KMS-11 (cell line): Measurements from ENCODE around the gene CFAP119.

Source experiments
- H2AFZ ChIP-seq: fragments of 200-600 bp; sonication (generic); 2 replicates; pipeline ENCODE4 v1.6.1; 2016; ENCODE audit warnings: antibody characterized with exemption, mixed run types, low read depth
- H3K27ac ChIP-seq: fragments of 200-600 bp; sonication (generic); 2 replicates; pipeline ENCODE4 v1.6.1; 2016; ENCODE audit warnings: mild to moderate bottlenecking, mixed run types
- H3K27me3 ChIP-seq: fragments of 200-600 bp; sonication (generic); 2 replicates; pipeline ENCODE4 v1.6.1; 2017; ENCODE audit warnings: mild to moderate bottlenecking, low read depth, mixed run types, moderate library complexity; ENCODE audit not compliant: insufficient read depth
- H3K36me3 ChIP-seq: fragments of 200-600 bp; sonication (generic); 2 replicates; pipeline ENCODE4 v1.6.1; 2017; ENCODE audit warnings: mild to moderate bottlenecking, mixed run types; ENCODE audit not compliant: insufficient read depth
- H3K4me1 ChIP-seq: fragments of 200-600 bp; sonication (generic); 2 replicates; pipeline ENCODE4 v1.6.1; 2016; ENCODE audit warnings: mild to moderate bottlenecking, low read depth, mixed run types; ENCODE audit not compliant: poor library complexity, severe bottlenecking
- H3K4me2 ChIP-seq: fragments of 200-600 bp; sonication (generic); 2 replicates; pipeline ENCODE4 v1.7.0; 2016; ENCODE audit warnings: mild to moderate bottlenecking, mixed run types
- H3K4me3 ChIP-seq: fragments of 200-600 bp; sonication (generic); IDR thresholded peaks from 2 replicates; pipeline ENCODE4 v1.6.1; 2017; ENCODE audit warnings: low read depth, low read length, mixed read lengths; ENCODE audit not compliant: insufficient read depth
- H3K79me2 ChIP-seq: fragments of 200-600 bp; sonication (generic); 2 replicates; pipeline ENCODE4 v1.6.1; 2016; ENCODE audit warnings: low read depth, mixed run types; ENCODE audit not compliant: insufficient read depth
- H3K9ac ChIP-seq: fragments of 200-600 bp; sonication (generic); 2 replicates; pipeline ENCODE4 v1.6.1; 2016; ENCODE audit warnings: mild to moderate bottlenecking, mixed run types
- H4K20me1 ChIP-seq: fragments of 200-600 bp; sonication (generic); 2 replicates; pipeline ENCODE4 v1.6.1; 2016; ENCODE audit warnings: mild to moderate bottlenecking, mixed run types; ENCODE audit not compliant: insufficient read depth
- CTCF ChIP-seq: fragments of 200-600 bp; sonication (generic); conservative IDR thresholded peaks from 2 replicates; pipeline ENCODE4 v1.6.1; 2017; ENCODE audit warnings: low read depth, mild to moderate bottlenecking, antibody characterized with exemption, low read length, moderate library complexity, mixed read lengths

Gene CFAP119

DNA sequence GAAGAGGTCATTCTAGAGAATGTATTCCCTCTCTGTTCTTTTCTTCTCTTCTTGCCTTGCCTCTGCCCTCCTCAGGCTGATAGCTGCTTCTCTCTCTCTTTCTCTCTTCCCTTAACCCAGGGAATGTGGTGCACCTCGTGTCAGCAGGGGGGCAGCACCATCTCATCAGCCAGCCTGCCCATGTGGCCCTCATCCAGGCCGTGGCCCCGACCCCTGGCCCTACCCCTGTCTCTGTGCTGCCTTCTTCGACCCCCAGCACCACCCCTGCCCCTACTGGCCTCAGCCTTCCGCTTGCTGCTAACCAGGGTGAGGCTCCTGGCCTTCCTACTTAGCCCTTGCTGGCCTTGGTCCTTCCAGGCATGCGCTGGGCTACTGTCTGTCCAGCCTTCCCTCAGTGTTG lies 39.4 kb downstream of the CFAP119 start:
- Histone ChIP-seq H3K79me2 (peaks cover 20% of the 10 kb centered on the region; the same call in 1 of the 2 replicates), H3K4me2 (no peak overlapping the region)

DNA sequence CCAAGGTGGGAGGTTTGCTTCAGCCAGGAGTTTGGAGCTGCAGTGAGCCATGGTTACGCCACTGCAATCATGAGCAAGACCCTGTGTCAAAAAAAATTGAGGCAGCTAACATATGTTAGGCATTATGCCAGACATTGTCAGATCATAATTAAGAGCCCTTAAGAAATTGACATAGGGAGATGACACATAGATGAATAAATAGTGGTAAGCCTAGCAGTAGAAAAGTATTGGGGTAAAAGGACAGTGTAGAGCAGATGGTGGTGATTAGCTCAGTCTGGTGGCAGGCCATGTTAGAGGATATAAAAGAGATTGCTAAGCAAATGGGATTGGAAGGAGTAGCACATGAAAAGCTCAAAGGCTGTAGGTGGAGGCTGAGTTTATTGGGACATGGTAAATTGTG lies 40.3 kb downstream of the CFAP119 start:
- Histone ChIP-seq H3K79me2 (peaks cover 29% of the 10 kb centered on the region; the same call in 1 of the 2 replicates), H4K20me1 (0 out of 2 replicates have a peak, but pooled peaks cover under 1% of the 10 kb centered on the region), H3K27me3 (no peaks in the 10 kb centered on the region), H3K36me3 (peaks cover 48% of the 10 kb centered on the region; the same call in 1 of the 2 replicates), H3K27ac (no peak overlapping the region), H2AFZ (no peak overlapping the region), H3K4me2 (no peak overlapping the region), H3K4me3 (no peak overlapping the region), H3K9ac (no peak overlapping the region), H3K4me1 (peaks cover 21% of the 10 kb centered on the region)
- TF ChIP-seq CTCF: no peak

More for the DNA sequence above, 39.4 kb downstream of the CFAP119 start:
- Histone ChIP-seq H4K20me1 (no peaks in the 10 kb centered on the region), H2AFZ (no peak overlapping the region), H3K4me1 (peaks cover 24% of the 10 kb centered on the region), H3K27ac (no peak overlapping the region), H3K9ac (no peak overlapping the region), H3K4me3 (no peak overlapping the region), H3K36me3 (peaks cover 42% of the 10 kb centered on the region; the same call in 1 of the 2 replicates), H3K27me3 (no peaks in the 10 kb centered on the region)
- peak; percentile 29; the same call in 1 of the 2 replicates for TF ChIP-seq CTCF

DNA sequence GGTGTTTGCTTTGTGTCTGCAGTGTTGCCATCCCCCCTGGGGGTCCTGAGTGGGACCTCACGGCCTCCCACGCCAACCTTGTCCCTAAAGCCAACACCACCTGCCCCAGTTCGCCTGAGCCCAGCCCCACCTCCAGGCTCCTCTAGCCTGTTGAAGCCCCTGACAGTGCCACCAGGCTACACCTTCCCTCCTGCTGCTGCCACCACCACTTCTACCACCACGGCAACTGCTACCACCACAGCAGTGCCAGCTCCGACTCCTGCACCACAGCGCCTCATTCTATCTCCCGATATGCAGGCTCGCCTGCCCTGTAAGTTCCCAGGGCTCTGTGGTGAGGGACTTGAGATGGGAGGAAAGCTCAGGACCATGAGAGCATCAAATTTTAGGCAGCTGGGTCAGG lies 40.7 kb downstream of the CFAP119 start:
- Histone ChIP-seq H3K4me2 (no peak overlapping the region), H4K20me1 (0 out of 2 replicates have a peak, but pooled peaks cover 3% of the 10 kb centered on the region), H3K27me3 (no peaks in the 10 kb centered on the region), H3K9ac (no peak overlapping the region), H3K4me1 (peaks cover 17% of the 10 kb centered on the region), H3K27ac (no peak overlapping the region), H3K4me3 (no peak overlapping the region), H3K79me2 (peaks cover 33% of the 10 kb centered on the region; the same call in 1 of the 2 replicates), H3K36me3 (peaks cover 52% of the 10 kb centered on the region; the same call in 1 of the 2 replicates), H2AFZ (no peak overlapping the region)
- TF ChIP-seq CTCF: no peak

DNA sequence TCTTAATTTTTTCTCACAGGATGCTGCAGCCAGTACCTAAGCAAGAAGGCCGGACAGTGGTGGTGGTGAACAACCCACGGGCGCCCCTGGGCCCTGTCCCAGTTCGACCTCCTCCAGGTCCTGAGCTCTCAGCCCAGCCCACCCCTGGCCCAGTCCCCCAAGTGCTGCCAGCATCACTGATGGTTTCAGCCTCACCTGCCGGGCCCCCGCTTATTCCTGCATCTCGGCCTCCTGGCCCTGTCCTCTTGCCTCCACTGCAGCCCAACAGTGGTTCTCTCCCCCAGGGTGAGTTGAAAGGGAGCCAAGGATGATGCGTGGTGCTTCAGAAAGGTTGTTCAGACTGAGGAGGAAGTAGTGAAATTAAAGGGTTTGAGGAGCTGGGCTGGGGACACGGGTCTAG lies 41.2 kb downstream of the CFAP119 start:
- H3K4me2 ChIP-seq: no peak overlapping the region
- H3K27ac ChIP-seq: no peak overlapping the region
- peaks cover 34% of the 10 kb centered on the region; the same call in 1 of the 2 replicates for H3K79me2 ChIP-seq
- H3K27me3 ChIP-seq: no peaks in the 10 kb centered on the region
- H3K9ac ChIP-seq: no peak overlapping the region
- 0 out of 2 replicates have a peak, but pooled peaks cover 3% of the 10 kb centered on the region for H4K20me1 ChIP-seq
- H3K36me3 ChIP-seq: peaks cover 55% of the 10 kb centered on the region; the same call in 1 of the 2 replicates
- H3K4me1 ChIP-seq: peaks cover 12% of the 10 kb centered on the region
- no peak overlapping the region for H3K4me3 ChIP-seq
- H2AFZ ChIP-seq: no peak overlapping the region
- no peak for TF ChIP-seq CTCF
